Measurements from ENCODE around the gene ERFE. TPM values are rescaled to one million over a fixed set of nuclear protein-coding genes. Genes with fewer than 3 reads are reported as not detected.

ERFE gene
- total RNA-seq, 3 donors from 2014 or later: 0.38 to 0.58 (median 0.51) TPM

GRCh38 chr2:238203973-238204683 lies 45.4 kb downstream of the ERFE start:
- Histone ChIP-seq H3K9me3 (no peaks in the 10 kb centered on the region), H3K36me3 (ENCODE audit: low read depth) (no peaks in the 10 kb centered on the region), H3K4me1 (ENCODE audit: low read depth) (peaks cover 20% of the 10 kb centered on the region), H3K4me3 (no peak overlapping the region)
- no peak for TF ChIP-seq CTCF (IDR thresholded peaks at IDR 0.05)
- ATAC-seq: peak; percentile 13
- DNase-seq: no peak
- intact Hi-C loops (cut with DNase I, micrococcal nuclease): no loop called here

- Histone ChIP-seq H3K4me3 (no peak overlapping the region), H3K4me1 (ENCODE audit: low read depth) (peaks cover 5% of the 10 kb centered on the region), H3K9me3 (no peaks in the 10 kb centered on the region), H3K36me3 (ENCODE audit: low read depth) (no peaks in the 10 kb centered on the region)
- intact Hi-C loops (cut with DNase I, micrococcal nuclease): no loop called here
- DNase-seq (no peak), ATAC-seq (no peak)
- TF ChIP-seq CTCF (IDR thresholded peaks at IDR 0.05): no peak
Measured at GRCh38 chr2:238207006-238207405, 48.2 kb downstream of the ERFE start.

GRCh38 chr2:238216651-238217184 lies 57.9 kb downstream of the ERFE start:
- intact Hi-C loops (cut with DNase I, micrococcal nuclease): no loop called here
- DNase-seq: no peak
- H3K4me1 ChIP-seq (ENCODE audit: low read depth): no peaks in the 10 kb centered on the region
- no peak for TF ChIP-seq CTCF (IDR thresholded peaks at IDR 0.05)
- H3K4me3 ChIP-seq: no peak overlapping the region
- no peaks in the 10 kb centered on the region for H3K36me3 ChIP-seq (ENCODE audit: low read depth)
- H3K9me3 ChIP-seq: no peaks in the 10 kb centered on the region
- no peak for ATAC-seq

Other genes starting within 250 kb of the ERFE start
- gene UBE2F, start 192.0 kb upstream of the ERFE start, total RNA-seq: 10 to 100 TPM; 36.0 to 47.7 (median 40.4) TPM
- gene SCLY, start 98.0 kb upstream of the ERFE start, total RNA-seq: 10 to 100 TPM; 11.2 to 19.8 (median 19.5) TPM
- gene ESPNL, start 58.6 kb upstream of the ERFE start, total RNA-seq: under 1 TPM; 0.23 to 0.63 (median 0.47) TPM
- gene KLHL30, start 20.3 kb upstream of the ERFE start, total RNA-seq: 1 to 10 TPM in 1 of 3 donors, under 1 TPM in 2; 0.17 to 1.1 (median 0.24) TPM
- 10 to 100 TPM; 33.2 to 55.7 (median 39.9) TPM for gene ILKAP, start 44.7 kb downstream of the ERFE start, total RNA-seq
- gene HES6, start 81.1 kb downstream of the ERFE start, total RNA-seq: 10 to 100 TPM; 21.9 to 63.5 (median 25.7) TPM
- 10 to 100 TPM; 22.6 to 26.8 (median 22.6) TPM for gene PER2, start 129.6 kb downstream of the ERFE start, total RNA-seq
- gene TRAF3IP1, start 161.5 kb downstream of the ERFE start, total RNA-seq: 10 to 100 TPM; 13.3 to 37.5 (median 16.3) TPM

Data from mucosa of descending colon (tissue), 3 donors.